SU-DHL-6 (cell line): Measurements from ENCODE around the gene ARHGAP1.

Experiments
- EZH2phosphoT487 ChIP-seq: fragments of 200-600 bp; sonication (generic), shearing (Covaris generic); conservative IDR thresholded peaks from 2 replicates; pipeline ENCODE4 v1.6.1; 2018; ENCODE audit warnings: mild to moderate bottlenecking, antibody characterized with exemption, low read length, moderate library complexity, mixed read lengths
- TF ChIP-seq, protein P1 (sequence below): fragments of 200-600 bp; sonication (generic); IDR thresholded peaks from one replicate; pipeline ENCODE4 v1.5.1; 2017; ENCODE audit warnings: antibody characterized with exemption, mild to moderate bottlenecking, low read length, moderate library complexity; ENCODE audit not compliant: insufficient read depth, poor library complexity, severe bottlenecking

DNA sequence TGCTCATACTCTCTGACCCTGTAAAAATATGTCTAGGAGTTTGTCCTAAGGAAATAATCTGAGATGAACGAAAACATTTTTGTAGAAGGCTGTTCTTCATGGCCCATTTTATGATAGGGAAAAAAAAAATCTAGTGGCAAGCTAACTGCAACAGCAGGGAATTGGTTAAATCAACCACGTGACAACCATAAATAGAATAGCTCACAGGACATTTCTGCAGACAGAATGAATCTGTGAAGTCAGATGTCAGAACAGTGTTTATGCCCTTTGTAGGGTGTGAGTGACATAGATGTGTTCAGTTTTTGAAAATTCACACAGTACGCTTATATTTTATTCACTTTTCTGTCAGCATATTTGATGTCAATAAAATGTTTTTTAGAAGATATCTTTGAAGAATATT, 16.1 kb downstream of the ARHGAP1 start:
- TF ChIP-seq, protein P1, sequence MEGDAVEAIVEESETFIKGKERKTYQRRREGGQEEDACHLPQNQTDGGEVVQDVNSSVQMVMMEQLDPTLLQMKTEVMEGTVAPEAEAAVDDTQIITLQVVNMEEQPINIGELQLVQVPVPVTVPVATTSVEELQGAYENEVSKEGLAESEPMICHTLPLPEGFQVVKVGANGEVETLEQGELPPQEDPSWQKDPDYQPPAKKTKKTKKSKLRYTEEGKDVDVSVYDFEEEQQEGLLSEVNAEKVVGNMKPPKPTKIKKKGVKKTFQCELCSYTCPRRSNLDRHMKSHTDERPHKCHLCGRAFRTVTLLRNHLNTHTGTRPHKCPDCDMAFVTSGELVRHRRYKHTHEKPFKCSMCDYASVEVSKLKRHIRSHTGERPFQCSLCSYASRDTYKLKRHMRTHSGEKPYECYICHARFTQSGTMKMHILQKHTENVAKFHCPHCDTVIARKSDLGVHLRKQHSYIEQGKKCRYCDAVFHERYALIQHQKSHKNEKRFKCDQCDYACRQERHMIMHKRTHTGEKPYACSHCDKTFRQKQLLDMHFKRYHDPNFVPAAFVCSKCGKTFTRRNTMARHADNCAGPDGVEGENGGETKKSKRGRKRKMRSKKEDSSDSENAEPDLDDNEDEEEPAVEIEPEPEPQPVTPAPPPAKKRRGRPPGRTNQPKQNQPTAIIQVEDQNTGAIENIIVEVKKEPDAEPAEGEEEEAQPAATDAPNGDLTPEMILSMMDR: no peak
- TF ChIP-seq EZH2phosphoT487: no peak
